HG03520 (cell line): Measurements from ENCODE around the gene UPF1.
"Not testable (repeated sequence)": the region's sequence is repeated elsewhere in the genome, so short reads cannot be mapped to it uniquely, and the experiment has no call there.

Experiments
- ATAC-seq: cut with Tn5 transposase; IDR thresholded peaks from one replicate; pipeline ENCODE4 v1.9.1; 2021; ENCODE audit warnings: mild to moderate bottlenecking, moderate library complexity; ENCODE audit not compliant: unreplicated experiment

UPF1 gene

GRCh38 chr19:18908917-18909619, 77.3 kb downstream of the UPF1 start:
- no peak for ATAC-seq

- ATAC-seq = no peak
These were observed 78.3 kb downstream of the UPF1 start for GRCh38 chr19:18910010-18910409.

DNA sequence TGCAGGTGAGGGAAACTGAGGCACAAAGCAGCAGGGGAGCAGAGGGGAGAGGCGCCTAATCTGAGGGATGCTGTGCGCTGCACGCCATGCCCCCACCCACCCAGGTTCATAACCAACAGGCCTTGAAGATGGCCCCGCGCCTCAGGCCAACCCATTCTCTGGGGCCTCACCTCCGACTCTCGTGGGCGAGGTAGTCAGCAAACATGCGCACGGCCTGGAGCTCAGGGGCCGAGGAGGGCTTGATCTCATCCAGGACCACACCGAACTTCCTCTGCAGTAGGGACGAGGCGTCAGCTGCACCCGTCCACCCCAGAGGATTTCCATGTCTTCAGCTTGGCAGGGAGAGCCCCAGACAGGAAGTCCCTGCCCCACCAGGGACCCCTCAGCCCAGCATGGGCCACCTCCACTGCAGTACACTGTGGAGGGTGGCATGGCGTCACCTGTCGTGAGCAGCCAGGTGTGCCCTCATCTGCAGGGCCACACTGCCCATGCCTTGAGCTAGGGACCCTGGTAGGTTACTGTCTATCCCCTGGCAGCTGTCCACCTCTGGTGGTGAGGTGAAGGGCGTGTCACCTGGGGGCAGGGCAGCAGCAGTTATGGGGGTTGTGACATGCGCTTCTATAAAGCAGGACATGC, 79.2 kb downstream of the UPF1 start:
- no peak for ATAC-seq

GRCh38 chr19:18912933-18913332, 81.2 kb downstream of the UPF1 start:
- no peak for ATAC-seq

GRCh38 chr19:18913466-18913865, 81.7 kb downstream of the UPF1 start:
- no peak for ATAC-seq

GRCh38 chr19:18915639-18916038, 83.9 kb downstream of the UPF1 start:
- ATAC-seq = no peak

DNA sequence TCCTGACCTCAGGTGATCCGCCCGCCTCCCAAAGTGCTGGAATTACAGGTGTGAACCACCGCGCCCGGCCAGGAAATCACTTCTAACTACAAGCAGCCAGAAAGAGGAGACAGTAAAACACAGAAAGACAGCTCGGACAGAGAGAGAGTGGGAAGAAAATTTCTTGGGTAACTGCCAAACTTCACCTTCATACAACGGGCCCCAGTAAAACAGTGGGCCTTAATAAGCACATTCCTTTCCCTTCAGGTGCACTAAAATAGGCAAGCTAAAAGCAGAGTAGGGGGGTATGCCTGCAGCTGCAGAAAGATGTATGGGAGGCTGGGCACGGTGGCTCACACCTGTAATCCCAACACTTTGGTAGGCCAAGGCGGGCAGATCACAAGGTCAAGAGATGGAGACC, 85.8 kb downstream of the UPF1 start:
- not testable (repeated sequence) for ATAC-seq
